Breast epithelium (tissue), 4 donors: ENCODE data around the gene IFIT3. TPM values are rescaled to one million over a fixed set of nuclear protein-coding genes. Genes with fewer than 3 reads are reported as not detected.
A peak's percentile ranks its signal among the peaks of the same experiment; 100 is the strongest.

Experiments
- DNase-seq, 2 donors: peaks; one replicate each; pipeline ENCODE4 v3.0.0-alpha.2; 2019; ENCODE audit warnings: low spot score in 2 of 2
- H3K27ac ChIP-seq, 2 donors: fragments of 200-600 bp; sonication (generic) in 1 of 2; one replicate each; pipeline ENCODE4 v1.5.1; 2016 to 2019; ENCODE audit warnings: mild to moderate bottlenecking in 1 of 2
- H3K27me3 ChIP-seq, 2 donors: fragments of 200-600 bp; sonication (generic) in 1 of 2; one replicate each; pipeline versions ENCODE4 v1.5.1 to v1.6.0; 2017 to 2019; ENCODE audit warnings: control low read depth in 1 of 2, mild to moderate bottlenecking in 1 of 2
- H3K36me3 ChIP-seq: fragments of 200-600 bp; one replicate; pipeline ENCODE4 v1.5.1; 2019
- H3K4me1 ChIP-seq, 2 donors: fragments of 200-600 bp; sonication (generic); one replicate each; pipeline ENCODE4 v1.5.1; 2016 to 2019; ENCODE audit warnings: control low read depth in 1 of 2
- H3K4me3 ChIP-seq, 3 donors: fragments of 200-600 bp; sonication (generic); 1 replicate in 2 of 3; 2 replicates in 1 of 3; pipeline ENCODE4 v1.5.1; 2016 to 2019; ENCODE audit warnings: mild to moderate bottlenecking in 3 of 3, moderate library complexity in 2 of 3
- H3K9me3 ChIP-seq, 2 donors: fragments of 200-600 bp; sonication (generic) in 1 of 2; one replicate each; pipeline ENCODE4 v1.5.1; 2016 to 2019; ENCODE audit warnings: control low read depth in 1 of 2
- CTCF ChIP-seq, 3 donors: fragments of 450-650 bp; IDR thresholded peaks; one replicate each; pipeline ENCODE4 v1.5.1; 2016 to 2017; ENCODE audit warnings: antibody characterized with exemption in 3 of 3, mild to moderate bottlenecking in 3 of 3, moderate library complexity in 3 of 3
- POLR2A ChIP-seq: fragments of 450-650 bp; IDR thresholded peaks from one replicate; pipeline ENCODE4 v1.6.1; 2016; ENCODE audit warnings: antibody characterized with exemption, mild to moderate bottlenecking, moderate library complexity
- POLR2AphosphoS5 ChIP-seq, 3 donors: sonication (generic); formaldehyde crosslinking; IDR thresholded peaks; one replicate each; pipeline ENCODE4 v1.6.1; 2017; ENCODE audit warnings: antibody characterized with exemption in 3 of 3
- intact Hi-C: fragments of 100-400 bp; cut with DNase I; formaldehyde crosslinking; loops from one replicate; pipeline ENCODE4 v1.15.1; 2023; ENCODE audit warnings: low total_unique reads
- total RNA-seq, 3 donors: library from RNA; depleted of rRNA; stranded (reverse); fragments of >200 nt; gene quantifications; one replicate each; pipeline ENCODE4 v1.1.0, GENCODE V29; 2016

The IFIT3 gene
- total RNA-seq, 3 donors from 2014 or later = 8.2 to 10.4 (median 9.5) TPM

DNA sequence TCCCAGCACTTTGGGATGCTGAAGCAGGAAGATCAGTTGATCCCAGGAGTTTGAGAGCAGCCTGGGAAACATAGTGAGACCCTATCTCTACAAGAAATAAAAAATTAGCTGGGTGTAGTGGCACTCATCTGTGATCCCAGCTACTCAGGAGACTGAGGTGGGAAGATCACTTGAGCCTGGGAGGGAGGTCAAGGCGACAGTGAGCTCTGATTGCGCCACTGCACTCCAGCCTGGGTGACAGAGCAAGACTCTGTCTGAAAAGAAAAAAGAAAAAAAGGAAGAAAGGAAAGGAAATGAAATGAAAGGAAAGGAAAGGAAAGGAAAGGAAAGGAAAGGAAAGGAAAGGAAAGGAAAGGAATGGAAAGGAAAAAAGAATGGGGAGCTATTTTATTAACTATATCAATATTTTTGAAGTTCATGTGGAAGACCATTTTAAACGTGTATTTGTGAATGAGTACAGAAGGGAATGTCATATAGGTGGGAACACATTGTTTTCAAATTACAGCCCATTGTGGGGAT is 33.0 kb upstream of the IFIT3 start:
- H3K4me1 ChIP-seq = peaks cover 0 to 3% of the 10 kb centered on the region in 2 donors
- H3K9me3 ChIP-seq = no peaks in the 10 kb centered on the region
- H3K36me3 ChIP-seq = no peaks in the 10 kb centered on the region
- no peak overlapping the region for H3K4me3 ChIP-seq
- no peak overlapping the region for H3K27ac ChIP-seq
- H3K27me3 ChIP-seq = no peaks in the 10 kb centered on the region
- no peak for DNase-seq
- TF ChIP-seq CTCF (IDR thresholded peaks at IDR 0.05) = no peak
- no peak for TF ChIP-seq POLR2AphosphoS5 (IDR thresholded peaks at IDR 0.05)
- no peak for TF ChIP-seq POLR2A
- intact Hi-C loops = no loop called here

GRCh38 chr10:89295597-89295996 is 32.2 kb upstream of the IFIT3 start:
- Histone ChIP-seq H3K4me3 (no peak overlapping the region), H3K36me3 (no peaks in the 10 kb centered on the region), H3K27me3 (no peaks in the 10 kb centered on the region), H3K4me1 (peaks cover 0 to 3% of the 10 kb centered on the region in 2 donors), H3K9me3 (no peaks in the 10 kb centered on the region), H3K27ac (peak overlapping the region; percentile 76 to 81)
- intact Hi-C loops = no loop called here
- DNase-seq = no peak
- TF ChIP-seq POLR2A = no peak
- TF ChIP-seq CTCF (IDR thresholded peaks at IDR 0.05) = no peak
- TF ChIP-seq POLR2AphosphoS5 (IDR thresholded peaks at IDR 0.05) = no peak

GRCh38 chr10:89296220-89296648 is 31.6 kb upstream of the IFIT3 start:
- no peaks in the 10 kb centered on the region for H3K9me3 ChIP-seq
- no peak for TF ChIP-seq CTCF (IDR thresholded peaks at IDR 0.05)
- no peak for TF ChIP-seq POLR2A
- TF ChIP-seq POLR2AphosphoS5 (IDR thresholded peaks at IDR 0.05) = no peak
- H3K4me3 ChIP-seq = no peak overlapping the region
- no peaks in the 10 kb centered on the region for H3K27me3 ChIP-seq
- H3K27ac ChIP-seq = peak overlapping the region; percentile 76 to 81
- peaks cover 0 to 3% of the 10 kb centered on the region in 2 donors for H3K4me1 ChIP-seq
- DNase-seq = no peak
- intact Hi-C loops = no loop called here
- H3K36me3 ChIP-seq = no peaks in the 10 kb centered on the region

- DNase-seq = no peak
- Histone ChIP-seq H3K27me3 (no peaks in the 10 kb centered on the region), H3K4me1 (peaks cover 0 to 3% of the 10 kb centered on the region in 2 donors), H3K27ac (peak overlapping the region in 1 of 2 donors; percentile 76), H3K9me3 (no peaks in the 10 kb centered on the region), H3K4me3 (no peak overlapping the region), H3K36me3 (no peaks in the 10 kb centered on the region)
- TF ChIP-seq POLR2AphosphoS5 (IDR thresholded peaks at IDR 0.05) = no peak
- no peak for TF ChIP-seq POLR2A
- TF ChIP-seq CTCF (IDR thresholded peaks at IDR 0.05) = no peak
- intact Hi-C loops = no loop called here
These were observed 30.4 kb upstream of the IFIT3 start for GRCh38 chr10:89297356-89297755.

DNA sequence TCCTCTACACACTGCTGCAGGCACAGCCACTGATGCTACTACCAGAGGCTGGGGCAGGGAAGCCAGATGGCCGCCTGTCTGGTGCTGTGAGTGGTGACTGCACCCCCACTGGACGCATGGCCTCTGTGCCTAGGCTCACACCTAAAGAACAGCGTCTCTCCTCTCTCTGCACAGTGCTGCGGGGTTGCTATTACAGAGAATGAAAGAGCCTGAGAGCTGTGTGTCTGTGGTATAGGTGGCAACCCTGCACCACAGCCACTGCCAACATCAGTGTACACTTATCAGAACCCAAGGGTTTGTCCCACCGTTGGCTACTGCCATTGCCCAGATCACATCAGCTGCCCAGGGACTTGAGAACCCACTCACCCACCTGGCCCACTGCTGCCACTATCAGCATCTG is 30.0 kb upstream of the IFIT3 start:
- Histone ChIP-seq H3K27me3 (no peaks in the 10 kb centered on the region), H3K4me1 (peaks cover 0 to 3% of the 10 kb centered on the region in 2 donors), H3K36me3 (no peaks in the 10 kb centered on the region), H3K9me3 (no peaks in the 10 kb centered on the region), H3K27ac (no peak overlapping the region), H3K4me3 (no peak overlapping the region)
- intact Hi-C loops = no loop called here
- no peak for DNase-seq
- TF ChIP-seq POLR2A (no peak), CTCF (IDR thresholded peaks at IDR 0.05) (no peak), POLR2AphosphoS5 (IDR thresholded peaks at IDR 0.05) (no peak)
